ENCODE measurements around the gene ATF6. TPM values are rescaled to one million over a fixed set of nuclear protein-coding genes. Genes with fewer than 3 reads are reported as not detected.

Gene ATF6
- total and polyA plus RNA-seq, 2 of the 8 experiments (the other 6 are each of a cell fraction or from before 2014, with no cell fraction given) = 4.6 to 10.0 TPM

DNA sequence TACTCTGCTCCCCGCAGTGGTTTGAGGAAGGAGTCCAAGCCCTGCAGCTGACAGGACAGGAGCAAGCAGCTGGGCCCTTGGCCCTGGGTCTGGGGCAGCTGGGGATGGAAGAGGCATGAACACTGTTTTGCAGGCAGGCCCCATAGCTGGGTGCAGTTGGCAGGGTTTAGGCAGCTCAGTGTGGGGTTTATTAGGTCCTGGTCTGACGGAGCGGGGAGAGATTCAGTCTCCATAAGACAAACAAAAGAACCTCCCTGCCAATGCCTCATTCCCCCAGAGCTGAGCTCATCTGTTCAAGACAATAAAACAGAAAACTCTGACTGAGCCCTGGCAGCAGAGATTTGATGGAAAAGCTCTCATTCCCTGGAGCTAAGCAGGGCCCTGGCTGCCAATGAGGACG, 220.2 kb downstream of the ATF6 start:
- Histone ChIP-seq H2BK15ac (ENCODE audit: low read length) (no peak overlapping the region), H3K27ac (ENCODE audit: low read depth, low read length) (no peak overlapping the region), H2BK20ac (ENCODE audit: low read length) (no peak overlapping the region), H2BK5ac (ENCODE audit: low read depth, low read length) (no peak overlapping the region), H3K79me2 (ENCODE audit: control insufficient read depth in 1 of 2, insufficient read depth in 2 of 2, low read length in 2 of 2) (no peaks in the 10 kb centered on the region), H3K36me3 (ENCODE audit: control insufficient read depth in 2 of 4, insufficient read depth in 4 of 4, low read length in 3 of 4) (no peaks in the 10 kb centered on the region), H2BK120ac (replicated peaks; ENCODE audit: low read depth, low read length) (no peak overlapping the region), H3K56ac (replicated peaks; ENCODE audit: insufficient read length, low read depth, low read length) (no peak overlapping the region), H3K14ac (ENCODE audit: insufficient read length) (no peak overlapping the region), H4K5ac (ENCODE audit: insufficient read length, low read depth, low read length) (no peak overlapping the region), H2AFZ (ENCODE audit: low read length) (no peak overlapping the region), H4K20me1 (replicated peaks in 1 of 2; ENCODE audit: control insufficient read depth in 1 of 2, insufficient read depth in 2 of 2, low read length in 2 of 2) (no peaks in the 10 kb centered on the region), H3K18ac (ENCODE audit: extremely low read depth, low read length) (no peak overlapping the region), H3K9ac (replicated peaks in 1 of 4; ENCODE audit: extremely low read depth in 1 of 4, low read depth in 3 of 4, low read length in 3 of 4) (no peak overlapping the region), H3K23ac (ENCODE audit: insufficient read length) (no peak overlapping the region), H3K27me3 (replicated peaks in 1 of 4; ENCODE audit: control insufficient read depth in 3 of 4, extremely low read depth in 1 of 4, insufficient read depth in 3 of 4, low read length in 3 of 4) (no peaks in the 10 kb centered on the region), H2AK5ac (ENCODE audit: low read depth, low read length) (no peak overlapping the region), H3K9me3 (ENCODE audit: insufficient read depth in 2 of 2, low read depth in 1 of 2, low read length in 1 of 2) (peaks cover 2 to 9% of the 10 kb centered on the region in 2 experiments; a peak in 2 of 4 replicates), H3K4ac (replicated peaks; ENCODE audit: insufficient read length, low read depth, low read length) (no peak overlapping the region), H4K91ac (replicated peaks; ENCODE audit: insufficient read length, low read length) (no peak overlapping the region), H3K4me2 (ENCODE audit: insufficient read depth in 1 of 2, low read depth in 2 of 2, low read length in 2 of 2) (no peak overlapping the region), H2BK12ac (ENCODE audit: low read depth, low read length) (no peak overlapping the region), H3K23me2 (ENCODE audit: low read depth, low read length) (no peaks in the 10 kb centered on the region; the same call in 1 of the 2 replicates), H3K4me1 (replicated peaks in 1 of 4; ENCODE audit: control insufficient read depth in 3 of 4, insufficient read depth in 4 of 4, low read length in 3 of 4) (no peaks in the 10 kb centered on the region), H4K8ac (ENCODE audit: extremely low read depth, insufficient read depth, low read length) (no peak overlapping the region; the same call in 1 of the 2 replicates), H3K4me3 (ENCODE audit: extremely low read depth in 1 of 4, insufficient read depth in 2 of 4, low read depth in 3 of 4, low read length in 4 of 4) (no peak overlapping the region), H3K79me1 (ENCODE audit: low read depth, low read length) (no peaks in the 10 kb centered on the region)
- WGBS, 2 experiments (ENCODE audit: extremely low coverage in 1 of 2, insufficient coverage in 1 of 2, insufficient read length in 1 of 2, insufficient replicate concordance in 2 of 2, low coverage in 1 of 2, low lambda C conversion rate in 2 of 2, missing lambda C conversion rate in 1 of 2) = 86% methylated on average over 4 of the region's 4 CpGs; no CpG with 5 or more reads in 1 of the 2 experiments
- ChIA-PET CTCF (ENCODE audit: partially characterized antibody) (interaction anchor here (1.2 to 1.4 kb wide), 2 partner anchors 50 to 82 kb away, joined by 3 to 4 read pairs; no protein-coding TSS in a partner anchor), POLR2A (ENCODE audit: partially characterized antibody) (no interaction called here)
- DNase-seq (ENCODE audit: low read depth in 1 of 2, low spot score in 2 of 2) = no peak
- no peak for FAIRE-seq
- TF ChIP-seq TAF1 (IDR thresholded peaks at IDR 0.05; ENCODE audit: low read depth, low read length) (no peak), SP2 (IDR thresholded peaks at IDR 0.05; ENCODE audit: low read length) (no peak), POLR2AphosphoS5 (IDR thresholded peaks at IDR 0.05; ENCODE audit: low read depth, low read length) (no peak), CTBP2 (IDR thresholded peaks at IDR 0.05; ENCODE audit: borderline replicate concordance, insufficient read depth, insufficient read length, low read length) (no peak)

All from H1 (cell line).